IMR-90 (cell line): ENCODE data around the gene TOMM7. TPM values are rescaled to one million over a fixed set of nuclear protein-coding genes. Genes with fewer than 3 reads are reported as not detected.
"Not testable (repeated sequence)": the region's sequence is repeated elsewhere in the genome, so short reads cannot be mapped to it uniquely, and the experiment has no call there.

Experiments
- ATAC-seq: fragments of 200-7000 bp; cut with Tn5 transposase; 2 replicates; pipeline ENCODE4 v1.9.1; 2020; ENCODE audit warnings: low read depth, mild to moderate bottlenecking, moderate library complexity
- BruUV-seq: library from RNA; stranded (reverse); fragments of 400-500 nt; replicated peaks from 2 replicates; lab custom pipeline; 2021; lab: Mats Ljungman, UMichigan
- CTCF ChIA-PET: fragments of 300-600 bp; formaldehyde crosslinking; extraction: SDS; loops from one replicate; lab custom pipeline; 2021; ENCODE audit warnings: antibody characterized with exemption; lab: Yijun Ruan, JAX
- POLR2A ChIA-PET: fragments of 300-600 bp; sonication (Branson Sonifier 250); formaldehyde crosslinking; loops from one replicate; lab custom pipeline; 2022; ENCODE audit warnings: antibody characterized with exemption; ENCODE audit not compliant: unreplicated experiment; lab: Charles Lee
- DNase-seq: peaks from one replicate; pipeline ENCODE4 v3.0.0; 2013
- H2AFZ ChIP-seq: replicated peaks from 2 replicates; pipeline ENCODE3; 2013; ENCODE audit warnings: low read length, mild to moderate bottlenecking; ENCODE audit not compliant: poor library complexity
- H2AK5ac ChIP-seq: 2 replicates; pipeline ENCODE4 v1.6.1; 2013; ENCODE audit warnings: low read depth, low read length, inconsistent platforms
- H2AK9ac ChIP-seq: replicated peaks from 2 replicates; pipeline ENCODE3; 2013; ENCODE audit warnings: mild to moderate bottlenecking, low read depth, low read length, moderate library complexity; ENCODE audit not compliant: poor library complexity
- H2BK120ac ChIP-seq: 2 replicates; pipeline ENCODE4 v1.6.1; 2013; ENCODE audit warnings: low read depth, low read length, inconsistent platforms
- H2BK15ac ChIP-seq: 3 replicates; pipeline ENCODE4 v1.6.1; 2013; ENCODE audit warnings: low read depth, low read length, inconsistent platforms
- H2BK20ac ChIP-seq: 2 replicates; pipeline ENCODE4 v1.6.1; 2013; ENCODE audit warnings: low read depth, mild to moderate bottlenecking, inconsistent platforms, low read length, moderate library complexity
- H2BK5ac ChIP-seq: 2 replicates; pipeline ENCODE4 v1.6.1; 2013; ENCODE audit warnings: mild to moderate bottlenecking, low read depth, low read length, inconsistent platforms; ENCODE audit not compliant: poor library complexity, severe bottlenecking
- H3K14ac ChIP-seq: replicated peaks from 2 replicates; pipeline ENCODE4 v1.6.1; 2013; ENCODE audit warnings: low read depth, low read length, inconsistent platforms
- H3K18ac ChIP-seq: 2 replicates; pipeline ENCODE4 v1.6.1; 2013; ENCODE audit warnings: low read depth, low read length, control low read depth
- H3K23ac ChIP-seq: 2 replicates; pipeline ENCODE4 v1.6.1; 2013; ENCODE audit warnings: low read depth, low read length, inconsistent platforms
- H3K27ac ChIP-seq: 2 replicates; pipeline ENCODE4 v1.5.1; 2013; ENCODE audit warnings: mild to moderate bottlenecking, control low read depth, low read length; ENCODE audit not compliant: insufficient read depth
- H3K27me3 ChIP-seq: 2 replicates; pipeline ENCODE4 v1.6.1; 2013; ENCODE audit warnings: low read length; ENCODE audit not compliant: control insufficient read depth, insufficient read depth
- H3K36me3 ChIP-seq: 2 replicates; pipeline ENCODE4 v1.6.1; 2013; ENCODE audit warnings: low read length, mixed read lengths; ENCODE audit not compliant: control insufficient read depth, insufficient read depth
- H3K4ac ChIP-seq: 2 replicates; pipeline ENCODE4 v1.6.1; 2013; ENCODE audit warnings: low read depth, low read length, inconsistent platforms
- H3K4me1 ChIP-seq: 2 replicates; pipeline ENCODE4 v1.6.1; 2013; ENCODE audit warnings: low read length, mixed read lengths; ENCODE audit not compliant: control insufficient read depth, insufficient read depth
- H3K4me2 ChIP-seq: 2 replicates; pipeline ENCODE4 v1.6.1; 2013; ENCODE audit warnings: low read depth, mild to moderate bottlenecking, control low read depth, low read length, moderate library complexity
- H3K4me3 ChIP-seq: 2 replicates; pipeline ENCODE4 v1.5.1; 2013; ENCODE audit warnings: low read depth, mild to moderate bottlenecking, control low read depth, low read length, moderate library complexity; ENCODE audit not compliant: insufficient read depth
- H3K56ac ChIP-seq: 2 replicates; pipeline ENCODE4 v1.6.1; 2013; ENCODE audit warnings: low read length, inconsistent platforms; ENCODE audit not compliant: insufficient read depth; ENCODE audit errors: extremely low read depth
- H3K79me1 ChIP-seq, 2 experiments: 2 replicates each; pipeline ENCODE4 v1.6.1; 2013; ENCODE audit warnings: low read length in 2 of 2, inconsistent platforms in 1 of 2, low read depth in 1 of 2
- H3K9ac ChIP-seq: 2 replicates; pipeline ENCODE4 v1.6.1; 2013; ENCODE audit warnings: low read depth, low read length, control low read depth
- H3K9me1 ChIP-seq: 2 replicates; pipeline ENCODE4 v1.6.1; 2013; ENCODE audit warnings: low read length, inconsistent platforms; ENCODE audit not compliant: insufficient read depth
- H3K9me3 ChIP-seq: 2 replicates; pipeline ENCODE4 v1.6.1; 2013; ENCODE audit warnings: low read length; ENCODE audit not compliant: control insufficient read depth, insufficient read depth
- H4K20me1 ChIP-seq: 2 replicates; pipeline ENCODE4 v1.6.1; 2013; ENCODE audit warnings: low read length, inconsistent platforms; ENCODE audit not compliant: insufficient read depth
- H4K5ac ChIP-seq: 2 replicates; pipeline ENCODE4 v1.6.1; 2013; ENCODE audit warnings: mild to moderate bottlenecking, low read depth, low read length, control low read depth
- H4K8ac ChIP-seq, 2 experiments: 2 replicates each; pipeline ENCODE4 v1.6.1; 2013; ENCODE audit warnings: low read depth in 2 of 2, low read length in 2 of 2, control low read depth in 1 of 2, inconsistent platforms in 1 of 2
- H4K91ac ChIP-seq: 2 replicates; pipeline ENCODE4 v1.6.1; 2013; ENCODE audit warnings: low read depth, low read length, inconsistent platforms; ENCODE audit not compliant: insufficient read depth
- BHLHE40 ChIP-seq: fragments of 150-350 bp; IDR thresholded peaks from 2 replicates; pipeline ENCODE4 v1.6.1; 2016; ENCODE audit warnings: mild to moderate bottlenecking, low read depth, low read length
- CHD1 ChIP-seq: IDR thresholded peaks from 2 replicates; pipeline ENCODE4 v1.6.1; 2012; ENCODE audit warnings: low read depth, low read length, improper control_type of control experiment
- MAZ ChIP-seq: IDR thresholded peaks from 2 replicates; pipeline ENCODE4 v1.6.1; 2012; ENCODE audit warnings: low read depth, mild to moderate bottlenecking, low read length, improper control_type of control experiment, moderate library complexity, borderline replicate concordance
- MXI1 ChIP-seq: IDR thresholded peaks from 2 replicates; pipeline ENCODE4 v1.6.1; 2012; ENCODE audit warnings: low read depth, mild to moderate bottlenecking, low read length, moderate library complexity, borderline replicate concordance
- RCOR1 ChIP-seq: IDR thresholded peaks from 2 replicates; pipeline ENCODE4 v1.6.1; 2012; ENCODE audit warnings: mild to moderate bottlenecking, low read length, improper control_type of control experiment; ENCODE audit not compliant: insufficient replicate concordance
- WGBS, 2 experiments: methylation state at CpG; one replicate each; pipeline versions ENCODE4 v1.1.5 to v1.1.7; 2013; ENCODE audit warnings: missing lambda C conversion rate in 2 of 2; ENCODE audit not compliant: insufficient read length in 1 of 2; ENCODE audit errors: extremely low coverage in 2 of 2; 5-methylcytosine and 5-hydroxymethylcytosine counted together
- dilution Hi-C: fragments of 300-500 bp; cut with HindIII; formaldehyde crosslinking; loops from one replicate; pipeline ENCODE4 v1.14.3; 2018; ENCODE audit warnings: low sequenced_read_pairs; ENCODE audit not compliant: unreplicated experiment
- in situ Hi-C: fragments of 300-500 bp; cut with MboI; formaldehyde crosslinking; loops from 3 replicates; pipeline ENCODE4 v1.14.3; 2019; ENCODE audit warnings: low sequenced_read_pairs, inconsistent platforms, mixed read lengths
- intact Hi-C: fragments of 100-400 bp; cut with micrococcal nuclease; formaldehyde crosslinking; loops from 2 replicates; pipeline ENCODE4 v1.10.0; 2022
- polyA plus RNA-seq, 3 experiments: library from polyadenylated mRNA; depleted of rRNA; stranded (reverse); fragments of >200 nt; gene quantifications; 2 replicates each; pipeline ENCODE4 v1.2.3, GENCODE V29; 2012; ENCODE audit warnings: low replicate concordance in 1 of 3
- total RNA-seq: library from RNA; depleted of rRNA; stranded (reverse); fragments of >200 nt; gene quantifications from 2 replicates; pipeline ENCODE4 v1.2.3, GENCODE V29; 2012

The TOMM7 gene
- total and polyA plus RNA-seq, 2 of the 4 experiments (the other 2 are of a cell fraction) = 67.2 to 727 TPM

GRCh38 chr7:22805227-22805626 lies 17.4 kb downstream of the TOMM7 start:
- no TSS peak for BruUV-seq
- Histone ChIP-seq H3K27me3 (no peaks in the 10 kb centered on the region), H3K56ac (no peak overlapping the region), H3K9ac (no peak overlapping the region), H4K8ac (no peak overlapping the region), H3K4ac (no peak overlapping the region), H3K36me3 (no peaks in the 10 kb centered on the region), H4K5ac (no peak overlapping the region), H3K14ac (no peak overlapping the region), H2BK20ac (no peak overlapping the region), H3K4me1 (no peaks in the 10 kb centered on the region), H3K4me3 (no peak overlapping the region), H3K23ac (no peak overlapping the region), H3K9me1 (no peaks in the 10 kb centered on the region), H3K4me2 (no peak overlapping the region), H2BK15ac (no peak overlapping the region), H2AFZ (no peak overlapping the region), H2AK9ac (no peak overlapping the region), H2BK120ac (no peak overlapping the region), H3K9me3 (no peaks in the 10 kb centered on the region), H3K18ac (no peak overlapping the region), H4K91ac (no peak overlapping the region), H3K79me1 (no peaks in the 10 kb centered on the region), H3K27ac (no peak overlapping the region), H2BK5ac (no peak overlapping the region), H4K20me1 (no peaks in the 10 kb centered on the region), H2AK5ac (no peak overlapping the region)
- ATAC-seq = no peak
- WGBS, 2 experiments = no CpG with 5 or more reads among the region's 2 CpGs
- intact Hi-C loops = no loop called here
- no peak for DNase-seq
- TF ChIP-seq RCOR1 (no peak), CHD1 (no peak), BHLHE40 (no peak), MXI1 (no peak), MAZ (no peak)
- in situ Hi-C loops = no loop called here
- ChIA-PET CTCF (no interaction called here), POLR2A (interaction anchor here (0.6 kb wide), 1 partner anchor 740 kb away, joined by 7 read pairs; no protein-coding TSS in a partner anchor)
- dilution Hi-C loops = no loop called here

GRCh38 chr7:22802831-22803230 lies 19.8 kb downstream of the TOMM7 start:
- WGBS, 2 experiments = no CpG with 5 or more reads among the region's 4 CpGs
- POLR2A ChIA-PET, ATAC-seq, H3K9me1 ChIP-seq, CTCF ChIA-PET, H3K4me1 ChIP-seq, H2BK20ac ChIP-seq, H3K79me1 ChIP-seq, H3K4me2 ChIP-seq, H3K27me3 ChIP-seq, H2BK120ac ChIP-seq, H4K20me1 ChIP-seq, H4K8ac ChIP-seq, BruUV-seq, H3K14ac ChIP-seq, H2AK5ac ChIP-seq, in situ Hi-C loops, H3K56ac ChIP-seq, H2AFZ ChIP-seq, H2AK9ac ChIP-seq, intact Hi-C loops, dilution Hi-C loops, H2BK15ac ChIP-seq, H3K23ac ChIP-seq, H3K27ac ChIP-seq, H4K91ac ChIP-seq, DNase-seq, H3K36me3 ChIP-seq, H3K4me3 ChIP-seq, H3K4ac ChIP-seq, H4K5ac ChIP-seq, H2BK5ac ChIP-seq, H3K9me3 ChIP-seq, H3K9ac ChIP-seq, H3K18ac ChIP-seq: not testable (repeated sequence)
